Neural cell (in vitro differentiated cells): ENCODE results near the gene IFNA13. TPM values are rescaled to one million over a fixed set of nuclear protein-coding genes. Genes with fewer than 3 reads are reported as not detected.

ENCODE experiments used
- H2AFZ ChIP-seq: fragments of 200-600, 300-800 bp; sonication (generic), shearing (Covaris generic); 2 replicates; pipeline ENCODE4 v1.6.0; 2014; ENCODE audit warnings: low read depth, mild to moderate bottlenecking, antibody characterized with exemption, low read length, moderate library complexity
- H3F3A ChIP-seq: fragments of 200-600 bp; shearing (Covaris generic); 2 replicates; pipeline ENCODE4 v1.6.1; 2016; ENCODE audit warnings: mild to moderate bottlenecking, moderate library complexity, mixed read lengths, antibody characterized with exemption, low read length; ENCODE audit not compliant: insufficient read depth, poor library complexity, severe bottlenecking
- H3K27ac ChIP-seq: fragments of 200-600, 300-800 bp; sonication (generic), shearing (Covaris generic); 2 replicates; pipeline ENCODE4 v1.5.1; 2014; ENCODE audit warnings: mild to moderate bottlenecking, low read length, moderate library complexity
- H3K27me3 ChIP-seq: fragments of 300-800, 200-600 bp; sonication (generic), shearing (Covaris generic); 2 replicates; pipeline ENCODE4 v1.6.0; 2014; ENCODE audit warnings: mild to moderate bottlenecking, low read depth, low read length, moderate library complexity; ENCODE audit not compliant: insufficient read depth
- H3K36me3 ChIP-seq: fragments of 300-800, 200-600 bp; sonication (generic), shearing (Covaris generic); 2 replicates; pipeline ENCODE4 v1.5.1; 2014; ENCODE audit warnings: mild to moderate bottlenecking, antibody characterized with exemption, low read length, moderate library complexity; ENCODE audit not compliant: insufficient read depth
- H3K4me2 ChIP-seq: fragments of 300-800, 200-600 bp; sonication (generic), shearing (Covaris generic); 2 replicates; pipeline ENCODE4 v1.6.0; 2014; ENCODE audit warnings: mild to moderate bottlenecking, low read length
- H3K4me3 ChIP-seq: fragments of 300-800, 200-600 bp; sonication (generic), shearing (Covaris generic); 2 replicates; pipeline ENCODE4 v1.5.1; 2014; ENCODE audit warnings: mild to moderate bottlenecking, low read length, moderate library complexity
- H3K79me2 ChIP-seq: fragments of 200-600 bp; shearing (Covaris generic); replicated peaks from 2 replicates; pipeline ENCODE4 v1.6.0; 2014; ENCODE audit warnings: mild to moderate bottlenecking, low read length, moderate library complexity; ENCODE audit not compliant: insufficient read depth
- H3K9ac ChIP-seq: fragments of 300-800, 200-600 bp; sonication (generic), shearing (Covaris generic); 2 replicates; pipeline ENCODE4 v1.6.1; 2016; ENCODE audit warnings: mild to moderate bottlenecking, low read length, mixed read lengths
- H3K9me2 ChIP-seq: fragments of 200-600 bp; shearing (Covaris generic); 2 replicates; pipeline ENCODE4 v1.6.1; 2016; ENCODE audit warnings: mild to moderate bottlenecking, low read length, mixed read lengths; ENCODE audit not compliant: insufficient read depth
- H3K9me3 ChIP-seq: fragments of 200-600, 300-800 bp; sonication (generic), shearing (Covaris generic); 2 replicates; pipeline ENCODE4 v1.6.1; 2016; ENCODE audit warnings: mild to moderate bottlenecking, mixed run types, low read length, moderate library complexity, mixed read lengths
- H4K20me1 ChIP-seq: fragments of 200-600 bp; shearing (Covaris generic); 2 replicates; pipeline ENCODE4 v1.6.1; 2016; ENCODE audit warnings: mild to moderate bottlenecking, mixed run types; ENCODE audit not compliant: insufficient read depth
- CTCF ChIP-seq: fragments of 450-650 bp; IDR thresholded peaks from 2 replicates; pipeline ENCODE4 v1.5.1; 2014; ENCODE audit warnings: antibody characterized with exemption, mild to moderate bottlenecking, moderate library complexity; ENCODE audit not compliant: poor library complexity, severe bottlenecking
- EP300 ChIP-seq: fragments of 450-650 bp; conservative IDR thresholded peaks from 2 replicates; pipeline ENCODE4 v1.6.1; 2014; ENCODE audit warnings: antibody characterized with exemption, mild to moderate bottlenecking, moderate library complexity; ENCODE audit not compliant: poor library complexity, severe bottlenecking
- EZH2 ChIP-seq: fragments of 200-600, 300-800 bp; shearing (Covaris generic), sonication (generic); IDR thresholded peaks from 2 replicates; pipeline ENCODE4 v1.6.1; 2014; ENCODE audit warnings: antibody characterized with exemption, low read length, borderline replicate concordance, mild to moderate bottlenecking; ENCODE audit not compliant: insufficient read depth, poor library complexity, severe bottlenecking
- MXI1 ChIP-seq: fragments of 450-650 bp; conservative IDR thresholded peaks from 2 replicates; pipeline ENCODE4 v1.6.1; 2014; ENCODE audit warnings: antibody characterized with exemption, mild to moderate bottlenecking; ENCODE audit not compliant: poor library complexity, severe bottlenecking
- POLR2AphosphoS5 ChIP-seq: IDR thresholded peaks from 2 replicates; pipeline ENCODE4 v1.6.1; 2012
- RAD21 ChIP-seq: fragments of 450-650 bp; conservative IDR thresholded peaks from 2 replicates; pipeline ENCODE4 v1.6.1; 2014; ENCODE audit warnings: antibody characterized with exemption, mild to moderate bottlenecking, moderate library complexity
- REST ChIP-seq: IDR thresholded peaks from 2 replicates; pipeline ENCODE4 v1.6.1; 2012; ENCODE audit warnings: borderline replicate concordance
- SMC3 ChIP-seq: fragments of 450-650 bp; conservative IDR thresholded peaks from 2 replicates; pipeline ENCODE4 v1.6.1; 2014; ENCODE audit warnings: antibody characterized with exemption, mild to moderate bottlenecking, moderate library complexity; ENCODE audit not compliant: poor library complexity
- TAF1 ChIP-seq: IDR thresholded peaks from 2 replicates; pipeline ENCODE4 v1.6.1; 2012; ENCODE audit warnings: low read depth
- polyA minus RNA-seq: library from RNA; depleted of rRNA, polyadenylated mRNA; stranded (reverse); fragments of >200 nt; gene quantifications from 2 replicates; pipeline ENCODE4 v1.2.3, GENCODE V29; 2014
- polyA plus RNA-seq: library from polyadenylated mRNA; depleted of rRNA; stranded (reverse); fragments of >200 nt; gene quantifications from 2 replicates; pipeline ENCODE4 v1.2.3, GENCODE V29; 2014

Gene IFNA13
- polyA plus RNA-seq, result not detected in 2 replicates
- polyA minus RNA-seq, result not detected in 2 replicates

- H3K9me3 ChIP-seq, result no peaks in the 10 kb centered on the region
- H4K20me1 ChIP-seq, result no peaks in the 10 kb centered on the region
- no peak within 1 kb of the TSS for H3K9ac ChIP-seq
- no peak within 1 kb of the TSS for H3K4me2 ChIP-seq
- no peaks in the 10 kb centered on the region for H3K9me2 ChIP-seq
- no peak within 1 kb of the TSS for H3K27ac ChIP-seq
- no peaks in the 10 kb centered on the region for H3K36me3 ChIP-seq
- no peaks in the 10 kb centered on the region for H3F3A ChIP-seq
- no peaks in the 10 kb centered on the region for H3K79me2 ChIP-seq
- no peak within 1 kb of the TSS for H3K4me3 ChIP-seq
- TF ChIP-seq MXI1 (no peak), RAD21 (no peak), TAF1 (no peak), CTCF (no peak), EP300 (no peak), SMC3 (no peak), EZH2 (no peak), POLR2AphosphoS5 (no peak), REST (no peak)
- H3K27me3 ChIP-seq, result no peaks in the 10 kb centered on the region
- no peak within 1 kb of the TSS for H2AFZ ChIP-seq
These were observed at the start of gene IFNA13 for GRCh38 chr9:21367957-21368356. TSS of gene IFNA13 (minus strand) at chr9:21368057. CDS start at chr9:21368010, 47 bp downstream.

GRCh38 chr9:21415493-21416267 lies 47.8 kb upstream of the IFNA13 start:
- no peak overlapping the region for H2AFZ ChIP-seq

More at GRCh38 chr9:21415493-21416267, 47.8 kb upstream of the IFNA13 start:
- H3K4me2 ChIP-seq, result no peak overlapping the region
- H3K27me3 ChIP-seq, result no peaks in the 10 kb centered on the region
- H3K79me2 ChIP-seq, result no peaks in the 10 kb centered on the region
- no peak overlapping the region for H3K27ac ChIP-seq
- no peak for TF ChIP-seq TAF1
- no peak for TF ChIP-seq POLR2AphosphoS5
- TF ChIP-seq RAD21, result no peak
- no peak for TF ChIP-seq SMC3
- no peak for TF ChIP-seq MXI1
- no peak for TF ChIP-seq CTCF
- no peak for TF ChIP-seq EZH2
- no peak for TF ChIP-seq REST
- TF ChIP-seq EP300, result no peak
- no peaks in the 10 kb centered on the region for H4K20me1 ChIP-seq
- H3K9ac ChIP-seq, result no peak overlapping the region
- H3K36me3 ChIP-seq, result no peaks in the 10 kb centered on the region
- H3F3A ChIP-seq, result no peaks in the 10 kb centered on the region
- H3K4me3 ChIP-seq, result no peak overlapping the region
- H3K9me2 ChIP-seq, result no peaks in the 10 kb centered on the region
- H3K9me3 ChIP-seq, result no peaks in the 10 kb centered on the region
